Measurements from ENCODE around the gene PPP1R14C.

The PPP1R14C gene

GRCh38 chr6:150250826-150251225 is 108.0 kb downstream of the PPP1R14C start:
- DNase-seq (ENCODE audit: low spot score) = no peak

GRCh38 chr6:150251566-150252186 is 108.8 kb downstream of the PPP1R14C start:
- no peak for DNase-seq (ENCODE audit: low spot score)

- DNase-seq (ENCODE audit: low spot score) = no peak
These were observed 110.0 kb downstream of the PPP1R14C start for GRCh38 chr6:150252714-150253444.

- DNase-seq (ENCODE audit: low spot score) = no peak
These were observed 110.6 kb downstream of the PPP1R14C start for GRCh38 chr6:150253489-150253888.

- DNase-seq (ENCODE audit: low spot score) = no peak
These were observed 111.9 kb downstream of the PPP1R14C start for GRCh38 chr6:150254770-150255169.

DNA sequence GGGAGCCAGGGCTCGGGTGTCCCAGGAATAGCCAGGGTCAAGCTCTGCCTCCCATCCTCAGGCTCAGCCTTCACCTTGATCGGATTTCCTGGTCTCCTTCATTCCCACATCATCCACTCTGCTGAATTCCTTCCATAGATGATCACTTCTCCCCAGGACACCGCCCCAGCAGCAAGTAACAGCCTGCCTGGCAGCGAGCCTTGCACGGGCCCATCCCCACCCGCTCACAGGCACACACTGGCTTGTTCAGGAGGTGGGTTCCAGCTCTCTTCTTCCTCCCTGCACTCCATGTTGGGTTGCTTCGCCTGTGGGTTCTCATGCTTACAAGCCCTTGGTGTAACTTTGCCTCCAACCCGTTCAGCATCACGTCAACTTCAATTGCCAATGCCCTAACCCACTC is 113.0 kb downstream of the PPP1R14C start:
- DNase-seq (ENCODE audit: low spot score) = no peak

DNA sequence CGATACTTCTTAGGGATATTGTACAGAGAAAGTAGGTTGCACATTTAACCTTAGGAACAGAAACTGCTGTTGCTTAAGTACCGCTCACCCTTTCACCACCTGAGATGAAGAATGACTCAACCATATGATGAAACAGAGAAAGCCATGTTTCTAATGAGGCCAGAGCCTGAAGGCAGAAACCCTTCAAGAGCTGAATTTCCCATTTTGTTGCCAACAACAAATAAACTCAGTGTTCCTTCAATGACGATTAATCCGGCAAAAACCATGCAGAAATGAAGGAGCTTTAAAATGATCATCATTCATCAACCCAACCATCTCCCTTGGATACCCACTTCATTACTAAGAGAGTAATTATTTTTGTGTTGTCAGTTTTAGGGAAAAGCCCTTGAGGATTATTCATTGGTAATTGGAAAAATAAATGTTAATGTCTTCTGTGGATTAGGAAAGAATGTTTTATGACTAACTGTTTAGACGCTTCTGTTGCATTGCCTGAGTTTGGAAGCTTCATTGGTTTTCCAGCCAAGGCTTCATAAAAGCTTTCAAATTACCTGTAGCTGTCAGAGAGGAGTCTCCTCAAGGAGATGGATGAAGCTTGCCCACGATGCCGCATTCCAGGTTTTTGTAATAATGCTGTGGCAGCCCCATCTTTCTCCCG is 113.9 kb downstream of the PPP1R14C start:
- no peak for DNase-seq (ENCODE audit: low spot score)

GRCh38 chr6:150258381-150258780 is 115.5 kb downstream of the PPP1R14C start:
- DNase-seq (ENCODE audit: low spot score) = no peak

GRCh38 chr6:150260931-150261330 is 118.1 kb downstream of the PPP1R14C start:
- no peak for DNase-seq (ENCODE audit: low spot score)

- DNase-seq (ENCODE audit: low spot score) = no peak
These were observed 119.3 kb downstream of the PPP1R14C start for GRCh38 chr6:150261997-150262697.

DNA sequence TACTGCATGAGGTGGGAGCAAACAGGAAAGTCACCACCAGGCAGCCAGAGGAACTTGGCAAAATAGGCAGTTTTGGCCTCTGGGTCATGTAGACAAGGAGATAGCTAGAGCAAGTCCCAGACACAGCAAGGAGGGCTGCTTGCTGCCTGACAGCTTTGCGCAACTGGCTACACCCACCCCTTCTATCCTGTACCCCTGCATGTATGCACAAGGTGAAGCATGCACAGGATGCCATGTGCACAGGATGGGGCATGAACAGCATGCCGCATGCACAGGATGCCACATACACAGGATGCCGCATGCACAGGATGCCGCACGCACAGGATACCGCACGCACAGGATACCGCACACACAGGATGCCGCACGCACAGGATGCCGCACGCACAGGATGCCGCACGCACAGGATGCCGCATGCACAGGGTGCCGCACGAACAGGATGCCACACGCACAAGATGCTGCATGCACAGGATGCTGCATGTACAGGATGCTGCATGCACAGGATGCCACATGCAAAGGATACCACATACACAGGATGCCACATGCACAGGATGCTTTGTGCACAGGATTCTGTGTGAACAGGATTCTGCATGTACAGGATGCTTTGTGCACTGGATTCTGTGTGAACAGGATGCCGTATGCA is 121.0 kb downstream of the PPP1R14C start:
- no peak for DNase-seq (ENCODE audit: low spot score)

DNA sequence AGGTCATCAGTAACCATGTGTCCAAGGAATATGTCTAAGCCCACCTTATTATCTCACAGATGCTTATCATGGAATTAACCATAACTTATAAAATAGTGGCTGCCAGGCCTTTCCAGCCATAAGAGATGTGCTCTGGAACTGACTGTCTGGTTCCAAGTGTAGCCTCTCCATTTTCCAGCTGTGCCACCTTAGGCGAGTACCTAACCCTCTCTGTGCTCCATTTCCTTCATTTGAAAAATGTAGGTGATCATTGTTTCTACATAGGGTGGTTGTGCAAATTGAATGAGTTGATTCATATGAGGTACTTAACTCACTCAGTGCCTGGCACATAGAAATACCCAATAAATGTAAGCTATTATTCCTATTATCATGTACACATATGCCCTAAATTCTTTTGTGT is 123.5 kb downstream of the PPP1R14C start:
- no peak for DNase-seq (ENCODE audit: low spot score)

DNA sequence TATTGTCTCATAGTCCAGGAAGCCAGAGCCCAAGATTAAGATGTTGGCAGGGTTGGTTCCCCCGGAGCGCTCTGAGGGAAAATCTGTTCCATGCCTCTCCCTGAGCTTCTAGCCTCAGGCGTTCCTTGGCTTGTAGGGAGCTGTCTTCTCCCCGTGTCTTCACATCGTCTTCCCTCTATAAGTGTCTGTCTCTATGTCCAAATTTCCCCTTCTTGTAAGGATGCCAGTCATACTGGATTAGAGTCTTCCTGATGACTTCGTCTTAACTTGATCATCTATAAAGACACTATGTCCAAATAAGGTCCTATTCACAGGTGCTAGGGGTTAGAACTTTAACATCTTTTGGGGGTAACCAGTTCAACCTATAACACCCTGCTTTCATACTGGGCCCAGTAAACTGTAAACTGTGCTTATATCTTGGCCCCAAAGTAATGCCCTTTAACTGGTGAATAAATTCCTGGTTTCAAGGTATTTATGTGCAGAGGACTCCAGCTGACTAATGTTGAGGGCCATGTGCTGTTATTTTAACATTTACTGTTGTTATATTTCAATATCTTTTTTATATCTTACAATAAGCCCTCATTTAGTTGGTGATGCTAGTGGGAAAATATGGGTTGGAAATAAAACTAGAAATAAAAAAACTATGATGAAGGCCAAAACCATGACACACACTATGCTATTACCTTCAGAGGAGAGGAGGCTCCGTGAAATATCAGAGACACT is 124.3 kb downstream of the PPP1R14C start:
- no peak for DNase-seq (ENCODE audit: low spot score)

DNA sequence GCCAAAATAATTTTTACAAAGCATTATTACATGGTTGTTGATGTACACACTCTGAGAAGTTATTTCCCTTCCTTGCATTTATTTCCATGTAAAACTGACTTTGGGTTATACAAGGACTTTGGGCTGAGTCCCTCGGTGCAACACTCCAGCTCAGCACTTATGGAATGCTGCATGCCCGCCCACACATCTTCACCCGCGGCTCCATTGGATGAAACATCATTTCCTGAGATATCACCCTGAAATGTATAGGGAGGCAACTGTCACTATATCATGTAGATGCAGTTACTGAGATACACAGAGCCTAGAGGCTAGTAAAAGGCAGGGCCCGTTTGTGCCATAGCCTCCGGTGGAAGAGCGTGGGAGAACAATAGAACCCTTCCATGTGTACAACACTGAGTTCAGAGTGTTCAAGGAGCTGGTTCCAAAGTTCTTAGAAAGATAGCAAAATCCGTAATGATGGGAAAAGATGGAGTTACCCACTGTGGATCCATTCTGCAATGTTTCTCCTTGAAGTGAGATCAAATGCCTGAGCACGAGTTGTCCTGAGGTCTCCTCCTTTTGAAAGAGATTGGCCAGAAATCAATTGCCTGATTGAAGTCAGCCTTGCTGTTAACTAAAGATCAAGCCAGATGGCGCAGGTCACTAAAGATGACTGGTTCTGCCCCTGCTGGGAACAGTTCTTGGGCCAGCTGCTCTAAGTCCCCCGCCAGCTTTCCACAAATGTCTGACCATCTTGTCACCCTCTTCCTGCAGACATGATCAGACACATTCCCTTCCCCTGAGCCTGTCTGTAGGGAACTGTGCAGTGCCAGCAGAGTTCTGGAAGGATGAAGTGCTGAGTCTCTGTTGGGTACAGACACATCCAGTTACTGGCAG is 125.1 kb downstream of the PPP1R14C start:
- DNase-seq (ENCODE audit: low spot score) = no peak

DNA sequence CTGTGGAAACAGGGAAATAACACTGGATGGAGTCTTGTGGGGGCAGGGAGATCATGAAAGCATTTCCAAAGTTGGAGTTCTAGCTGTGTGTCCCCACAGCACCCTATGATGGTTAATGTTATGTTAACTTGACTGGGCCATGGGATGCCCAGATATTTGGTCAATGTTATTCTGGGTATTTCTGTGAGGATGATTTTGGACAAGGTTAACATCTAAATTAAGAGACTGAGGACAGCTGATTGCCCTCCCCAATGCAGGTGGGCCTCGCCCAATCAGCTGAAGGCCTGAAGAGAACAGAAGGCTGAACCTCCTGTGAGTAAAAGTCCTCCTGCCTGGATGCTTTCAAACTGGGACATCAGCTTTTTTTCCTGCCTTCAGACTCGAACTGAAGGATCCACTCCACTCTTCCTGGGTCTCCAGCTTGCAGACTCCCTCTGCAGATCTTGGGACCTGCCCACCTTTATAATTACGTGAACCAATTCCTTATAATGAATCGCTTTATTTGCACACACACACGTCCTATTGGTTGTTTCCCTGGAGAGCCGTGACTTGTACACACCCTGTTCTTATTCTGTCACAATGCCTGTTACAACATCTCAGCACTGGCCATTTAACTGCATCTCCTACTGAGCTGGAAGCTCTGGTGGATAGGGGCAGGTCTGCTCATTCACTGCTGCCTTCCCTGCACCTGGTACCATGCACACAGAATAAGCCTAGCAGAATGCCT is 126.4 kb downstream of the PPP1R14C start:
- no peak for DNase-seq (ENCODE audit: low spot score)

GRCh38 chr6:150269857-150270223 is 127.0 kb downstream of the PPP1R14C start:
- no peak for DNase-seq (ENCODE audit: low spot score)

GRCh38 chr6:150270330-150271052 is 127.6 kb downstream of the PPP1R14C start:
- DNase-seq (ENCODE audit: low spot score) = no peak

GRCh38 chr6:150271172-150271500 is 128.3 kb downstream of the PPP1R14C start:
- DNase-seq (ENCODE audit: low spot score) = no peak

GRCh38 chr6:150271501-150272263 is 128.8 kb downstream of the PPP1R14C start:
- DNase-seq (ENCODE audit: low spot score) = no peak

Data from germinal center (tissue), 1 donor.